ENCODE measurements around the gene CIDEB. TPM values are rescaled to one million over a fixed set of nuclear protein-coding genes. Genes with fewer than 3 reads are reported as not detected.

CIDEB gene
- total and polyA plus RNA-seq, 2 of the 13 experiments (the other 11 are each of a cell fraction or from before 2014, with no cell fraction given), result 35.8 to 110 TPM

DNA sequence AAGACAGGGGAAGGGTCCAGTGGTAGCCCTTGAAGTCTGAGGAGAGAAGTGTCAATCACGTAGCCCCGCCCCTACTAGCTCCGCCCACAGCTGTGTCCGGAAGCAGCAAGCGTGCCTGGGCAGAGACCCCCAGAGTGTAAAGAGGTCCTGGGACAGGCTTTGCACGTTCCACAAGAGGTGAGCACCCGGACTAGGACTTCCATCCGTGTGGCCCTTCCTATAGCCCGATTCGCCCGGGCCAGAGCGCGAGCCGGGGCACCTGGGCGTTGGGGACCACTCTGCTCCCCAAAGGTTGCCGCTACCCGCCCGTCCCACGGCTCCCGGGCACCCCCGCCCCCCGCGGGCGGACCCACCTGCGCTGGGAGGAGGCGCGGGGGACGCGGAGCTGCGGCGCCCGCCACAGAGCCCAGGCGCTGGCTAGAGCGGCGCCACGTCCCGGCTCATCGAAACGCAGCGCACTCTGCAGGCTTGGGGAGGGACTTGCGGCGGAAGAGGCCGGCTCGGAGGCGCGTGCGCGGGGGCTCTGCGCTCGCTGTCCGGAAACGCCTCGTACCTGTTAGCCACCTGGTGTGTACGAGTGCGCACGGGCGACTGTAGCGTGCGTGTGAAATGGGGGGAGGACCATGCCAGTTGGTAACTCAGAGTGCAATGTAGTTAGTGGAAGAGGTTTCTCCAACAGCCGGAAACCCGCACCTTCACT lies 36.5 kb downstream of the CIDEB start, which contains the start of gene RABGGTA (continued):
- TF ChIP-seq CHD2 (IDR thresholded peaks at IDR 0.05; ENCODE audit: low read depth, low read length), result peak; percentile 51
- TF ChIP-seq, protein P1, sequence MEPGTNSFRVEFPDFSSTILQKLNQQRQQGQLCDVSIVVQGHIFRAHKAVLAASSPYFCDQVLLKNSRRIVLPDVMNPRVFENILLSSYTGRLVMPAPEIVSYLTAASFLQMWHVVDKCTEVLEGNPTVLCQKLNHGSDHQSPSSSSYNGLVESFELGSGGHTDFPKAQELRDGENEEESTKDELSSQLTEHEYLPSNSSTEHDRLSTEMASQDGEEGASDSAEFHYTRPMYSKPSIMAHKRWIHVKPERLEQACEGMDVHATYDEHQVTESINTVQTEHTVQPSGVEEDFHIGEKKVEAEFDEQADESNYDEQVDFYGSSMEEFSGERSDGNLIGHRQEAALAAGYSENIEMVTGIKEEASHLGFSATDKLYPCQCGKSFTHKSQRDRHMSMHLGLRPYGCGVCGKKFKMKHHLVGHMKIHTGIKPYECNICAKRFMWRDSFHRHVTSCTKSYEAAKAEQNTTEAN (CRISPR knock-in tag; conservative IDR thresholded peaks at IDR 0.05), result peak; percentile 98
- TF ChIP-seq PHF21A (CRISPR knock-in tag; IDR thresholded peaks at IDR 0.05), result peak; percentile 100
- TF ChIP-seq, protein P2, sequence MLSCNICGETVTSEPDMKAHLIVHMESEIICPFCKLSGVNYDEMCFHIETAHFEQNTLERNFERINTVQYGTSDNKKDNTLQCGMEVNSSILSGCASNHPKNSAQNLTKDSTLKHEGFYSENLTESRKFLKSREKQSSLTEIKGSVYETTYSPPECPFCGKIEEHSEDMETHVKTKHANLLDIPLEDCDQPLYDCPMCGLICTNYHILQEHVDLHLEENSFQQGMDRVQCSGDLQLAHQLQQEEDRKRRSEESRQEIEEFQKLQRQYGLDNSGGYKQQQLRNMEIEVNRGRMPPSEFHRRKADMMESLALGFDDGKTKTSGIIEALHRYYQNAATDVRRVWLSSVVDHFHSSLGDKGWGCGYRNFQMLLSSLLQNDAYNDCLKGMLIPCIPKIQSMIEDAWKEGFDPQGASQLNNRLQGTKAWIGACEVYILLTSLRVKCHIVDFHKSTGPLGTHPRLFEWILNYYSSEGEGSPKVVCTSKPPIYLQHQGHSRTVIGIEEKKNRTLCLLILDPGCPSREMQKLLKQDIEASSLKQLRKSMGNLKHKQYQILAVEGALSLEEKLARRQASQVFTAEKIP (CRISPR knock-in tag; IDR thresholded peaks at IDR 0.05; ENCODE audit: borderline replicate concordance), result no peak
- TF ChIP-seq, protein P3, sequence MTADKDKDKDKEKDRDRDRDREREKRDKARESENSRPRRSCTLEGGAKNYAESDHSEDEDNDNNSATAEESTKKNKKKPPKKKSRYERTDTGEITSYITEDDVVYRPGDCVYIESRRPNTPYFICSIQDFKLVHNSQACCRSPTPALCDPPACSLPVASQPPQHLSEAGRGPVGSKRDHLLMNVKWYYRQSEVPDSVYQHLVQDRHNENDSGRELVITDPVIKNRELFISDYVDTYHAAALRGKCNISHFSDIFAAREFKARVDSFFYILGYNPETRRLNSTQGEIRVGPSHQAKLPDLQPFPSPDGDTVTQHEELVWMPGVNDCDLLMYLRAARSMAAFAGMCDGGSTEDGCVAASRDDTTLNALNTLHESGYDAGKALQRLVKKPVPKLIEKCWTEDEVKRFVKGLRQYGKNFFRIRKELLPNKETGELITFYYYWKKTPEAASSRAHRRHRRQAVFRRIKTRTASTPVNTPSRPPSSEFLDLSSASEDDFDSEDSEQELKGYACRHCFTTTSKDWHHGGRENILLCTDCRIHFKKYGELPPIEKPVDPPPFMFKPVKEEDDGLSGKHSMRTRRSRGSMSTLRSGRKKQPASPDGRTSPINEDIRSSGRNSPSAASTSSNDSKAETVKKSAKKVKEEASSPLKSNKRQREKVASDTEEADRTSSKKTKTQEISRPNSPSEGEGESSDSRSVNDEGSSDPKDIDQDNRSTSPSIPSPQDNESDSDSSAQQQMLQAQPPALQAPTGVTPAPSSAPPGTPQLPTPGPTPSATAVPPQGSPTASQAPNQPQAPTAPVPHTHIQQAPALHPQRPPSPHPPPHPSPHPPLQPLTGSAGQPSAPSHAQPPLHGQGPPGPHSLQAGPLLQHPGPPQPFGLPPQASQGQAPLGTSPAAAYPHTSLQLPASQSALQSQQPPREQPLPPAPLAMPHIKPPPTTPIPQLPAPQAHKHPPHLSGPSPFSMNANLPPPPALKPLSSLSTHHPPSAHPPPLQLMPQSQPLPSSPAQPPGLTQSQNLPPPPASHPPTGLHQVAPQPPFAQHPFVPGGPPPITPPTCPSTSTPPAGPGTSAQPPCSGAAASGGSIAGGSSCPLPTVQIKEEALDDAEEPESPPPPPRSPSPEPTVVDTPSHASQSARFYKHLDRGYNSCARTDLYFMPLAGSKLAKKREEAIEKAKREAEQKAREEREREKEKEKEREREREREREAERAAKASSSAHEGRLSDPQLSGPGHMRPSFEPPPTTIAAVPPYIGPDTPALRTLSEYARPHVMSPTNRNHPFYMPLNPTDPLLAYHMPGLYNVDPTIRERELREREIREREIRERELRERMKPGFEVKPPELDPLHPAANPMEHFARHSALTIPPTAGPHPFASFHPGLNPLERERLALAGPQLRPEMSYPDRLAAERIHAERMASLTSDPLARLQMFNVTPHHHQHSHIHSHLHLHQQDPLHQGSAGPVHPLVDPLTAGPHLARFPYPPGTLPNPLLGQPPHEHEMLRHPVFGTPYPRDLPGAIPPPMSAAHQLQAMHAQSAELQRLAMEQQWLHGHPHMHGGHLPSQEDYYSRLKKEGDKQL (CRISPR knock-in tag; IDR thresholded peaks at IDR 0.05; ENCODE audit: low read depth), result 0 out of 2 replicates have a peak, but pooled peaks have one; percentile 80
- TF ChIP-seq CREBL2 (CRISPR knock-in tag; IDR thresholded peaks at IDR 0.05; ENCODE audit: borderline replicate concordance), result peak; percentile 98
- TF ChIP-seq KLF11 (CRISPR knock-in tag; IDR thresholded peaks at IDR 0.05), result peak; percentile 75; the same call in 1 of the 2 replicates
- TF ChIP-seq SOX6 (IDR thresholded peaks at IDR 0.05), result no peak
- peak; percentile 76 for TF ChIP-seq SOX6 (CRISPR knock-in tag; IDR thresholded peaks at IDR 0.05)
- TF ChIP-seq DMAP1 (CRISPR knock-in tag; IDR thresholded peaks at IDR 0.05), result peak; percentile 99
- no peak for TF ChIP-seq NFE2L1 (CRISPR knock-in tag; IDR thresholded peaks at IDR 0.05; ENCODE audit: borderline replicate concordance)
- TF ChIP-seq, protein P4, sequence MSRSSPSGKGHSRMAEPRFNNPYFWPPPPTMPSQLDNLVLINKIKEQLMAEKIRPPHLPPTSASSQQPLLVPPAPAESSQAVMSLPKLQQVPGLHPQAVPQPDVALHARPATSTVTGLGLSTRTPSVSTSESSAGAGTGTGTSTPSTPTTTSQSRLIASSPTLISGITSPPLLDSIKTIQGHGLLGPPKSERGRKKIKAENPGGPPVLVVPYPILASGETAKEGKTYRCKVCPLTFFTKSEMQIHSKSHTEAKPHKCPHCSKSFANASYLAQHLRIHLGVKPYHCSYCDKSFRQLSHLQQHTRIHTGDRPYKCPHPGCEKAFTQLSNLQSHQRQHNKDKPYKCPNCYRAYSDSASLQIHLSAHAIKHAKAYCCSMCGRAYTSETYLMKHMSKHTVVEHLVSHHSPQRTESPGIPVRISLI (CRISPR knock-in tag; IDR thresholded peaks at IDR 0.05; ENCODE audit: borderline replicate concordance), result no peak; the same call in 1 of the 2 replicates
- no peak for TF ChIP-seq HNRNPUL1 (IDR thresholded peaks at IDR 0.05; ENCODE audit: low read depth, low read length)
- no peak for TF ChIP-seq ZNF207 (IDR thresholded peaks at IDR 0.05; ENCODE audit: borderline replicate concordance)
- peak; percentile 99; the same call in 1 of the 2 replicates for TF ChIP-seq ZNF839 (CRISPR knock-in tag; IDR thresholded peaks at IDR 0.05; ENCODE audit: borderline replicate concordance)
- peak; percentile 87 for TF ChIP-seq ELF1 (CRISPR knock-in tag; IDR thresholded peaks at IDR 0.05)
- TF ChIP-seq BRCA1 (CRISPR knock-in tag; IDR thresholded peaks at IDR 0.05), result peak; percentile 98
- no peak; the same call in 1 of the 2 replicates for TF ChIP-seq ZNF3 (CRISPR knock-in tag; IDR thresholded peaks at IDR 0.05)
- TF ChIP-seq LCORL (IDR thresholded peaks at IDR 0.05), result no peak
- peak; percentile 99 for TF ChIP-seq LCORL (CRISPR knock-in tag; IDR thresholded peaks at IDR 0.05)
- peak; percentile 97 for TF ChIP-seq ZSCAN12 (CRISPR knock-in tag; IDR thresholded peaks at IDR 0.05)
- peak; percentile 91 for TF ChIP-seq ZNF263 (CRISPR knock-in tag; IDR thresholded peaks at IDR 0.05)

Measured in HepG2 (cell line).